ENCODE data around the gene ANKRD23.

Gene ANKRD23

GRCh38 chr2:96828874-96829273, 14.9 kb downstream of the ANKRD23 start:
- TF ChIP-seq CTCF (IDR thresholded peaks at IDR 0.05; ENCODE audit: extremely low read depth, missing control alignments), result no peak
- DNase-seq (ENCODE audit: low spot score), result no peak

GRCh38 chr2:96828436-96828835, 15.4 kb downstream of the ANKRD23 start:
- no peak for DNase-seq (ENCODE audit: low spot score)
- TF ChIP-seq CTCF (IDR thresholded peaks at IDR 0.05; ENCODE audit: extremely low read depth, missing control alignments), result no peak

- TF ChIP-seq CTCF (IDR thresholded peaks at IDR 0.05; ENCODE audit: extremely low read depth, missing control alignments), result no peak
- no peak for DNase-seq (ENCODE audit: low spot score)
Measured at GRCh38 chr2:96826546-96827278, 17.1 kb downstream of the ANKRD23 start.

DNA sequence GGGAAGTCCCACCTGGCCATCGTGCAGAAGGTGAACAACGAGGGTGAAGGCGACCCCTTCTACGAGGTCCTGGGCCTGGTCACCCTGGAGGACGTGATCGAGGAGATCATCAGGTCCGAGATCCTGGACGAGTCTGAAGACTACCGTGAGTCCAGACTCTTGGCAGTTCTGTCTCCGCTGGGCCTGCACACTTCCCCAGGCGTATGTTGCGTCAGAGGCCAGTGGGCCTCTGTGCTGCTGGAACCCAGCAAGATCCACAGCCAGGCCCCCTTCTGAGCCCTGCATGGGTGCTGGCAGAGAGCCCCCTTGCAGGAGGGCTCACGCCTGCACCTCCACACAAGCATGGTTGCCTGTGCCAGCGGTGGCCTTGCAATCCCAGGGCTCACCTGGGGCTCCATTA, 18.8 kb downstream of the ANKRD23 start:
- no peak for TF ChIP-seq CTCF (IDR thresholded peaks at IDR 0.05; ENCODE audit: extremely low read depth, missing control alignments)
- no peak for DNase-seq (ENCODE audit: low spot score)

GRCh38 chr2:96824079-96824870, 19.5 kb downstream of the ANKRD23 start:
- no peak for DNase-seq (ENCODE audit: low spot score)
- no peak for TF ChIP-seq CTCF (IDR thresholded peaks at IDR 0.05; ENCODE audit: extremely low read depth, missing control alignments)

GRCh38 chr2:96823198-96823597, 20.6 kb downstream of the ANKRD23 start:
- no peak for DNase-seq (ENCODE audit: low spot score)
- no peak for TF ChIP-seq CTCF (IDR thresholded peaks at IDR 0.05; ENCODE audit: extremely low read depth, missing control alignments)

DNA sequence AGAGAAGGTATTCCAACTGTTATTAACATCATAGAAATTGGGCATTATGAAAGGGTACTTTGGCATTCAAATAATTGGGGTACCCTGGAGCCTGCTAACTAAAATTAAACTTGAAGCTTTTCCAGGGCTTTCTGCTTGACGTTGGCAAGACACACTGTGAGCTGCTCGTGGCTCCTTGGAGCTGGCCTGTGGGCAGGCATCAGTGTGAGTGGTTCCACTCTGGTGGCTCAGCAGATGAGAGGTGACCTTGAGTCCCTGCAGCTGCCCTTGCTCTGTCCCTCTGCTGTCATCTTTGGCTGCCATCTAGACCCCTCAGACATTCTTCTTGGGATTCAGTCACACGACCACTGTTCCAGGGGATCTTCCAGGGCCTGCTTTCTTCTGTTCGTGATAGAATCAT, 21.0 kb downstream of the ANKRD23 start:
- TF ChIP-seq CTCF (IDR thresholded peaks at IDR 0.05; ENCODE audit: extremely low read depth, missing control alignments), result no peak
- no peak for DNase-seq (ENCODE audit: low spot score)

All from GM20000 (cell line).